Muscle of leg (tissue), 11 donors: ENCODE measurements around the gene CMIP. TPM values are rescaled to one million over a fixed set of nuclear protein-coding genes. Genes with fewer than 3 reads are reported as not detected.

Experiments
- DNase-seq: peaks from one replicate; pipeline ENCODE4 v3.0.0; 2013
- H3K27ac ChIP-seq: one replicate; pipeline ENCODE4 v1.5.1; 2013; ENCODE audit warnings: mild to moderate bottlenecking, low read length, control low read depth
- H3K27me3 ChIP-seq: one replicate; pipeline ENCODE4 v1.6.1; 2013; ENCODE audit warnings: low read length; ENCODE audit not compliant: control insufficient read depth, insufficient read depth
- H3K36me3 ChIP-seq: one replicate; pipeline ENCODE4 v1.6.1; 2013; ENCODE audit warnings: low read length; ENCODE audit not compliant: control insufficient read depth, insufficient read depth
- H3K4me1 ChIP-seq: one replicate; pipeline ENCODE4 v1.6.1; 2013; ENCODE audit warnings: low read length; ENCODE audit not compliant: control insufficient read depth, insufficient read depth
- H3K4me3 ChIP-seq: one replicate; pipeline ENCODE4 v1.5.1; 2013; ENCODE audit warnings: low read length, control low read depth
- H3K9me3 ChIP-seq: replicated peaks from 2 replicates; pipeline ENCODE4 v1.6.1; 2013; ENCODE audit warnings: low read depth, low read length; ENCODE audit not compliant: control insufficient read depth
- WGBS: methylation state at CpG from one replicate; pipeline ENCODE4 v1.1.5; 2013; ENCODE audit warnings: missing lambda C conversion rate; ENCODE audit not compliant: insufficient coverage; 5-methylcytosine and 5-hydroxymethylcytosine counted together
- polyA plus RNA-seq, 8 donors: library from polyadenylated mRNA; unstranded; fragments of 120-200 nt; gene quantifications; one replicate each; pipeline versions ENCODE4 v1.2.1 to v1.2.3, GENCODE V29; 2013; ENCODE audit warnings: inconsistent platforms in 1 of 8, low replicate concordance in 1 of 8; ENCODE audit not compliant: insufficient read length in 8 of 8, insufficient read depth in 1 of 8
- total RNA-seq: library from RNA; stranded (reverse); fragments of 120-200 nt; gene quantifications from one replicate; pipeline ENCODE4 v1.2.4, GENCODE V29; 2013

CMIP gene
- total and polyA plus RNA-seq, 9 donors = 5.5 to 24.3 (median 18.8) TPM

DNA sequence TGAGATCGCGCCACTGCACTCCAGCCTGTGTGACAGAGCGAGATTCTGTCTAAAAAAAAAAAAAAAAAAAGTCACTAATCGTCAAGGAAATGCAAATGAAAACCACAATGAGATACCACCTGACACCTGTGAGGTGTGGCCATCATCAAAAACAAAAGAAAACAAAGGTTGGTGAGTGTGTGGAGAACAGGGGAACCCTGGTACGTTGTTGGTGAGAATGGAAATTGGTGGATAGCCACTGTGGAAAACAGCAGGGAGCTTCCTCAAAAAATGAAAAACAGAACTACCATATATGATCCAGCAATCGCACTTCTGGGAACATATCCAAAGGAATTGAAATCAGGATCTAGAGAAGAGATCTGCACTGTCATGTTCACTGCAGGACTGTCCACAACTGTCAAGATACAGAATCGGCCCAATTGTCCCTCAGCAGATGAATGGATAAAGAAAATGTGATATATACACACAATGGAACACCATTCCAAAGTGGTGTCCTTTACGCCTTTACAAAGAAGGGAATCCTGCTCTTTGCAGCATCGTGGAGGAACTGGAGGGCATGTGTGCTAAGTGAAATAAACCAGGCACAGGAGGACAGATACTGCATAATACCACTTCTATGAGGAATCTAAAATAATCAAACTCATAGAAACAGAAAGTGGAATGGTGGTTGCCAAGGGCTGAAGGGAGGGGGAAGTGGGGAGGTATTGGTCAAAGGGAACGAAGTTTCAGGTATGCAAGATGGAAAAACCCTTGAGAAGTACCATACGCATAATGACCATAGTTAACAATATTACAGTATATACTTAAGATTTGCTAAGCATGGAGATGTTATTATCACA, 271.0 kb downstream of the CMIP start:
- no peak for DNase-seq
- H3K4me1 ChIP-seq = peaks cover 2% of the 10 kb centered on the region
- no peaks in the 10 kb centered on the region for H3K9me3 ChIP-seq
- WGBS = no CpG with 5 or more reads among the region's 11 CpGs
- H3K27me3 ChIP-seq = no peaks in the 10 kb centered on the region
- H3K4me3 ChIP-seq = no peak overlapping the region
- H3K36me3 ChIP-seq = peaks cover 4% of the 10 kb centered on the region
- H3K27ac ChIP-seq = no peak overlapping the region

DNA sequence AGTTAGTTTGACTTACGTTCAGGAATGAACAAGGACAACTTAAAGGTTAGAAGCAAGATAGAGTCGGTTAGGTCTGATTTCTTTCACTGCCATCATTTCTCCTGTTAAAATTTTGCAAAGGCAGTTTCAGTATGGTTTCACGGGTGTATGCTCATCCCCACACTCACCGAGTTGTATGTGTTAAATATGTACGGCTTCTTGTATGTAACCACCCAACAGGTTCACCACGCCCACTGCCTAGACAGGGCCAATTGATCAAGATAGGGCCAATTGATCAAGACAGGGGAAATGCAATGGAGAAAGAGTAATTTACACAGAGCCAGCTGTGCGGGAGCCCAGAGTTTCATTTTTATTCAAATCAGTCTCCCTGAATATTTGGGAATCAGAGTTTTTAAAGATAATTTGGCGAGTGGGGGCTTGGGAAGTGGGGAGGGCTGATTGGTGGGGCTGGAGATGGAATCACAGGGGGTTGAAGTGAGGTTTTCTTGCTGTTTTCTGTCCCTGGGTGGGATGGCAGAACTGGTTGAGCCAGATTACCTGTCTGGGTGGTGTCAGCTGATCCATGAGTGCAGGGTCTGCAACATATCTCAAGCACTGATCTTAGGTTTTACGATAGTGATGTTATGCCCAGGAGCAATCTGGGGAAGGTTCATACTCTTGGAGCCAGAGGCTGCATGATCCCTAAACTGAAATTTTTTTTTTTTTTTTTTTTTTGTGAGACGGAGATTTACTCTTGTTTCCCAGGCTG, 272.0 kb downstream of the CMIP start:
- no peak for DNase-seq
- H3K9me3 ChIP-seq = no peaks in the 10 kb centered on the region
- peaks cover 2% of the 10 kb centered on the region for H3K4me1 ChIP-seq
- peaks cover 3% of the 10 kb centered on the region for H3K36me3 ChIP-seq
- H3K27ac ChIP-seq = no peak overlapping the region
- H3K27me3 ChIP-seq = no peaks in the 10 kb centered on the region
- H3K4me3 ChIP-seq = no peak overlapping the region
- 65% methylated on average over 3 of the region's 10 CpGs for WGBS

DNA sequence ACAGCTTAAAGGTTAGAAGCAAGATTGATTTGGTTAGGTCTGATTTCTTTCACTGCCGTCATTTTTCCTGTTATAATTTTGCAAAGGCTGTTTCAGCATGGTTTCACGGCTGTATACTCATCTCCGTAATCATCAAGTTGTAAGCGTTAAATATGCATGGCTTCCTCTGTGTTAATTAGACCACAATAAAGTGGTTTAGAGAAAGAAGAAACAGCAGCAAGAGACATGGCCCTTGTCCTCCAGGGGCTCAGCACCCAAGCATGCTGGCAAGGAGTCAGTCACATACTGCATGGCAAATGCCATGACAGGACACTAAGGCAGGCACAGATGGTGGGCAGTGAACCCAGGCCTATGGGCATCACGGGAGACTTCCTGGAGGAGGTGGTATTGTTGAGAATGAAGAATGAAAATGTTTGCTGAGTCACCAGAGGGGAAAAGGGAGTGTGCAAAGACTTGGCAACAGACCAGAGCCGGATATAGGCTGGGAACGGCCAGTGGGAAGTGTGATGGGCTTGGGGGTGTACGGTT, 273.1 kb downstream of the CMIP start:
- 75% methylated on average over 7 of the region's 8 CpGs for WGBS
- no peaks in the 10 kb centered on the region for H3K9me3 ChIP-seq
- no peak overlapping the region for H3K27ac ChIP-seq
- H3K4me1 ChIP-seq = peaks cover 2% of the 10 kb centered on the region
- DNase-seq = no peak
- no peaks in the 10 kb centered on the region for H3K36me3 ChIP-seq
- no peak overlapping the region for H3K4me3 ChIP-seq
- no peaks in the 10 kb centered on the region for H3K27me3 ChIP-seq

DNA sequence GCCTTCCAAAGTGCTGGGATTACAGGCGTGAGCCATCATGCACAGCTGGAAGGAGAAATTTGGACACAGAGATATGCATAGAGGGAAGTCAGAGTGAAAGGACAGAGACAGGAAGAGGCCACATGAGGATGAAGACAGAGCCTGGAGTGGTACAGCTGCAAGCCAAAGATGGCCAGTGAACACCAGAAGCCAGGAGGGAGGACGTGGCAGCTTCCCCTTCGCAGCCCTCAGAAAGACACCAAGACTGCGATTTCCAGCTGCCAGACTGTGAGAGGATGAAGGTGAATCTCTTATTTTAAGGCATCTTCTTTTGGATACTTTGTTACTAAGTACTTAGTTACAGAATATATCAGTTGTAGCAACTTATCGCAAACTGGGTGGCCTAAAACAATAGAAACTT, 274.0 kb downstream of the CMIP start:
- Histone ChIP-seq H3K9me3 (no peaks in the 10 kb centered on the region), H3K4me1 (peaks cover 2% of the 10 kb centered on the region), H3K36me3 (no peaks in the 10 kb centered on the region), H3K27ac (no peak overlapping the region), H3K4me3 (no peak overlapping the region), H3K27me3 (no peaks in the 10 kb centered on the region)
- DNase-seq = no peak
- WGBS = 57% methylated on average over 3 of the region's 5 CpGs

DNA sequence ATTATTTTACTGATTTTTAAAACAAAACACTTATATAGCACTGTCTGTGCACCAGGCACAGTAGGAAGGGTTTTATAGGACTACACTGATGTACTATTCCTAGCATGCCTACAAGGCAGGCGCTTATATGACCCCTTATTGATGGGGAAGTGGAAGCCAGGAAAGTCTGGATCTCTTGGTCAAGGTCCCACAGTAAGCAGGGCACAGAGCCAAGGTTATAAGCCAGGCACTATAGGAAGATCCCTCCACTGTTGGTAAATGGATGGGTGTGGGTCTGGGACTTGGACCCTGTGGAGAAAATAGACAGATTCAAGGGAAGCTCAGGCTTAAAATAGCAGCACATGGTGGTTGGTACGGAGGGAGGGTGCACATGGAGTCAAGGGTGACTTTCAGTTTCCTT, 275.4 kb downstream of the CMIP start:
- no peaks in the 10 kb centered on the region for H3K36me3 ChIP-seq
- WGBS = no CpG with 5 or more reads among the region's 2 CpGs
- no peak for DNase-seq
- H3K4me3 ChIP-seq = no peak overlapping the region
- H3K4me1 ChIP-seq = peaks cover 2% of the 10 kb centered on the region
- peaks cover 2% of the 10 kb centered on the region for H3K27me3 ChIP-seq
- no peaks in the 10 kb centered on the region for H3K9me3 ChIP-seq
- no peak overlapping the region for H3K27ac ChIP-seq

DNA sequence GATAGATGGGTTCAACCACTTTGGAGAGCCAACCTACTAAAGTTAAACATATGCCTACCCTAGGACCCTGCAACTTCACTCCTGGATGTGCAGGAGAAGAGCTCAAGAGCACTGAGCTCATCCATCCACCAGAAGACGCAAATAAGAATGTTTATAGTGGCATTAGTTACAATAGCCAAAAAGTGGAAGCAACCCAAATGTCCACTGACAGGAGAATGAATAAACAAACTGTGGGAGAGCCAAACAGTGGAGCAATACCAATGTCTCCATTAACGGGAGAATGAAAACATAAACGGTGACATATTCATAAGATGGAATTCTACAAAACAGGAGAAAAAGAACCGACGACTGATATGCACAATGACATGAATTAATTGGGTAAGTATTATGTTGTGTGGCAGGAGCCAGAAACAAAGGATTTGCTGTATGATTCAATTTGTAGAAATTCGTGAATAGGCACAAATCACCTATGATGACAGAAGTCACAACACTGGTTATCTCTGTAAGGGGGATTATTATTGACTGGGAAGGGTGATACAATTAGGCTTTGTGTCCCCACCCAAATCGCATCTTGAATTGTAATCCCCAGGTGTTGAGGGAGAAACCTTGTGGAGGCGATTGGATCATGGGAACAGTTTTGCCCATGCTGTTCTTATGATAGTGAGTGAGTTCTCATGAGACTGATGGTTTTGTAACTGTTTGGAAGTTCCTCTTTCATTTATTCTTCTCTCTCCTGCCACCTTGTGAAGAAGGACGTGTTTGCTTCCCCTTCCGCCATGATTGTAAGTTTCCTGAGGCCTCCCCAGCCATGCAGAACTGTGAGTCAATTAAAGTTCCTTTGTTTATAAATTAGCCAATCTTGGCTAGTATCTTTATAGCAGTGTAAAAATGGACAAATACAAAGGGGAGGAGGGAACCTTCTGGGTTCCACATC, 276.6 kb downstream of the CMIP start:
- Histone ChIP-seq H3K27ac (no peak overlapping the region), H3K9me3 (no peaks in the 10 kb centered on the region), H3K4me1 (peaks cover 2% of the 10 kb centered on the region), H3K36me3 (no peaks in the 10 kb centered on the region), H3K27me3 (peaks cover 6% of the 10 kb centered on the region), H3K4me3 (no peak overlapping the region)
- WGBS = 97% methylated on average over 5 of the region's 10 CpGs
- DNase-seq = no peak

DNA sequence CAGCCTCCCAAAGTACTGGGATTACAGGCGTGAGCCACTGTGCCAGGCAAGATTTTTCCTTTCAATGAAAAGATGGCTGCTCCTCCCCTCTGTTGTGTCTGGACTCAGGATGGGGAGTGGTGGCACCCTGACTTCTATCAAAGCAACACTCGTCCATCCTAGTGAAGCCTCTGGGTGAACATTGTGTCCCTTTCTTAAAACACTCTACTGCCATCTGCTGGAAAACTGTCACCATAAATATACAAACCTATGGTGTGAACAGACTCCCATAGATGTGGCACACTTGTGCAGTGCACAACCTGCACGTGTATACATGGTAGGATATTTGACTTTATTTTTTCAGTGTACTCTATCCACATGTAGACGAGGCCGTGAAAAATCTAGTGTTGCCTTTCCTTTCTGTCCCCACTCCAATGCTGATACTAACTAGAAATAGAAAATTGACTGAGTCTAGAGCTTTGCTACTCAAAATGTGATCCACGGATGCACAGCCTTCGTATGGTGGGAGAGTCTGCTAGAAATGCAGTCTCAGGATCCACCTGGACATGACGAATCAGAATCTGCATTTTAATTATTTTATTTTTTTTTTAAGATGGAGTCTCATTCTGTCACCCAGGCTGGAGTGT, 278.6 kb downstream of the CMIP start:
- Histone ChIP-seq H3K27ac (no peak overlapping the region), H3K27me3 (peaks cover 6% of the 10 kb centered on the region), H3K4me1 (peaks cover 2% of the 10 kb centered on the region), H3K9me3 (no peaks in the 10 kb centered on the region), H3K36me3 (no peaks in the 10 kb centered on the region), H3K4me3 (no peak overlapping the region)
- peak; percentile 90 for DNase-seq
- 0% methylated on average over 1 of the region's 8 CpGs for WGBS

DNA sequence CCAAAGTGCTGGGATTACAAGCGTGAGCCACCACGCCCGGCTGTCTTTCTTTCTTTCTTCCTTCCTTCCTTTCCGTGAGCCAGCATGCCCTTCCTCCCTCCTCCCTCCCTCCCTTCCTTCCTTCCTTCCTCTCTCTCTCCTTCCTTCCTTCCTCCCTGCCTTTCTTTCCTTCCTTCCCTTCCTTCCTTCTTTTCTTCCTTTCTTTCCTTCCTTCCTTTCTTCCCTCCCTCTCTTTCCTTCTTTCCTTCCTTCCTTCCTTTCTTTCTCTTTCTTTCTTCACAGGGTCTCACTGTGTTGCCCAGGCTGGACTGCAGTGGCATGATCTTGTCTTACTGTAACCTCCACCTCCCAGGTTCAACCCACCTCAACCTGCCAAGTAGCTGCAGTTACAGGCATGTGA, 283.8 kb downstream of the CMIP start:
- Histone ChIP-seq H3K27me3 (peaks cover 6% of the 10 kb centered on the region), H3K9me3 (no peaks in the 10 kb centered on the region), H3K27ac (no peak overlapping the region), H3K4me1 (peaks cover 14% of the 10 kb centered on the region), H3K36me3 (no peaks in the 10 kb centered on the region), H3K4me3 (no peak overlapping the region)
- 77% methylated on average over 4 of the region's 4 CpGs for WGBS
- no peak for DNase-seq

DNA sequence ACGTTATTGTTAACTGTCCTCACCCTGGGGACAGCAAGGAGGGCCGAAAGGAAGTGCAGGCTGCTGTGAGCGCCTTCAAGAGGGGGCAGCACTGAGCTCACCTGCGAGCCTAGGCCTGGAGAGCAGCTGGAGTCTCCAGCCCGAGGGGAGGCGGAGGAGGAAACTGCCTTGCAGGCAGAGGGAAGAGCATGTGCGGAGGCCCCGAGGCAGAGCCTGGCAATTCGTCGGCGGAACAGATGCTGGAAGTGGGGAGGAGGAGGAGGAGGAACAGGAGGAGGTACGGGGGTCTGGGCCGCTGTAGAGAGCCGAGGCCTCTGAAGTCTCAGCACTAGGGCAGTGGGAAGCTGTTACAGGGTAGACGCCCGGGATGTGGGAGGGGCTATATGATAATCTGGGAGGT, 284.8 kb downstream of the CMIP start:
- peak; percentile 42 for DNase-seq
- Histone ChIP-seq H3K9me3 (no peaks in the 10 kb centered on the region), H3K27ac (peak overlapping the region; percentile 3), H3K36me3 (no peaks in the 10 kb centered on the region), H3K4me3 (no peak overlapping the region), H3K4me1 (peaks cover 14% of the 10 kb centered on the region), H3K27me3 (peaks cover 6% of the 10 kb centered on the region)
- 74% methylated on average over 16 of the region's 16 CpGs for WGBS
